Measurements from ENCODE around the gene TESPA1. TPM values are rescaled to one million over a fixed set of nuclear protein-coding genes. Genes with fewer than 3 reads are reported as not detected.

Gene TESPA1
- polyA plus RNA-seq, 1 of the 3 experiments (the other 2 are of a cell fraction) = not detected

- ChIA-PET CTCF (interaction anchor here (1.9 kb wide), 1 partner anchor 10 kb away, joined by 14 read pairs; no protein-coding TSS in a partner anchor), POLR2A (no interaction called here)
- Histone ChIP-seq H3K79me2 (ENCODE audit: insufficient read depth) (no peaks in the 10 kb centered on the region), H3K4me1 (ENCODE audit: control insufficient read depth in 1 of 2, insufficient read depth in 2 of 2, low read depth in 1 of 2, low read length in 1 of 2) (no peaks in the 10 kb centered on the region), H3K4me3 (ENCODE audit: low read depth in 2 of 2, low read length in 1 of 2) (no peak overlapping the region), H4K20me1 (ENCODE audit: insufficient read depth) (no peaks in the 10 kb centered on the region), H3K36me3 (replicated peaks in 1 of 2; ENCODE audit: control insufficient read depth in 1 of 2, insufficient read depth in 2 of 2, low read length in 1 of 2) (no peaks in the 10 kb centered on the region), H2AFZ (ENCODE audit: low read depth) (no peak overlapping the region), H3K9me3 (no peaks in the 10 kb centered on the region), H3K9me2 (no peaks in the 10 kb centered on the region), H3K4me2 (no peak overlapping the region), H3F3A (replicated peaks; ENCODE audit: insufficient read depth) (no peaks in the 10 kb centered on the region), H3K27ac (ENCODE audit: low read depth in 2 of 2, low read length in 1 of 2) (no peak overlapping the region), H3K9ac (no peak overlapping the region), H3K27me3 (ENCODE audit: insufficient read depth) (no peaks in the 10 kb centered on the region; the same call in 1 of the 2 replicates)
- 13% methylated on average over 2 of the region's 2 CpGs for WGBS (ENCODE audit: low lambda C conversion rate)
- no peak for TF ChIP-seq REST (IDR thresholded peaks at IDR 0.05; ENCODE audit: low read depth, low read length)
- no peak for TF ChIP-seq JUND (IDR thresholded peaks at IDR 0.05)
- no peak for TF ChIP-seq NFIC (IDR thresholded peaks at IDR 0.05; ENCODE audit: borderline replicate concordance)
- TF ChIP-seq EP300 (IDR thresholded peaks at IDR 0.05; ENCODE audit: borderline replicate concordance in 1 of 2, low read depth in 1 of 2, low read length in 1 of 2) = no peak
- no peak for TF ChIP-seq MEF2A (IDR thresholded peaks at IDR 0.05; ENCODE audit: borderline replicate concordance, low read depth)
- no peak for TF ChIP-seq EZH2phosphoT487 (IDR thresholded peaks at IDR 0.05; ENCODE audit: borderline replicate concordance, low read depth)
- TF ChIP-seq RCOR1 (IDR thresholded peaks at IDR 0.05; ENCODE audit: low read length) = no peak
- no peak for TF ChIP-seq TCF12 (IDR thresholded peaks at IDR 0.05)
- TF ChIP-seq FOXM1 (IDR thresholded peaks at IDR 0.05; ENCODE audit: low read depth) = no peak
- no peak for TF ChIP-seq FOSL2 (IDR thresholded peaks at IDR 0.05; ENCODE audit: borderline replicate concordance, low read depth)
- TF ChIP-seq TAF1 (IDR thresholded peaks at IDR 0.05; ENCODE audit: borderline replicate concordance, low read depth, low read length) = no peak
- no peak for DNase-seq
Measured at GRCh38 chr12:54983536-54984101, 943 bp downstream of the TESPA1 start.

DNA sequence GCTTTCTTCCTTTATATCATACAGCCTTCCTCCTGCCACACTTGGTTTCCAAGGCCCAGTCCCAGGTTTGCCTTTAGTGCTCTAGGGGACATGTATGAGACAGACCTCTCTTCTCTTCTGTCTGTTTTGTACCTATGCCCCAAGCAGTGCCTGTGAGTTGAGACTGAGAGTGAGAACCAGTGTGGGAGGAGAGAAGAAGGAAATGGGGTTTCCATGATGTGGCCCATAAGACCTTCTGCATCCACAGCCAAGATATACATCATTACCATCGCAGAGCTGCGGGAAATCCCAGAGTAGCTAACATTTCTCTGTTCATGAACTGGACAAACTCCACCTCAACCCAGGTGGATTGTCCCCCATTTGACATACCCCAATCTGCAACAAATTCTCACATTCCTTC, 2.8 kb downstream of the TESPA1 start:
- no peaks in the 10 kb centered on the region for H3K4me1 ChIP-seq (ENCODE audit: control insufficient read depth in 1 of 2, insufficient read depth in 2 of 2, low read depth in 1 of 2, low read length in 1 of 2)
- ChIA-PET CTCF (interaction anchor here (0.8 to 1.0 kb wide), 2 partner anchors 23 to 637 kb away, joined by 3 to 5 read pairs; no protein-coding TSS in a partner anchor), POLR2A (no interaction called here)
- H3K79me2 ChIP-seq (ENCODE audit: insufficient read depth) = no peaks in the 10 kb centered on the region
- peaks cover 2% of the 10 kb centered on the region; the same call in 1 of the 2 replicates for H3K27me3 ChIP-seq (ENCODE audit: insufficient read depth)
- no peak overlapping the region for H3K4me3 ChIP-seq (ENCODE audit: low read depth in 2 of 2, low read length in 1 of 2)
- no peaks in the 10 kb centered on the region for H3K9me2 ChIP-seq
- no peak for DNase-seq
- no peaks in the 10 kb centered on the region for H4K20me1 ChIP-seq (ENCODE audit: insufficient read depth)
- no peak overlapping the region for H3K4me2 ChIP-seq
- no peak overlapping the region for H2AFZ ChIP-seq (ENCODE audit: low read depth)
- H3K27ac ChIP-seq (ENCODE audit: low read depth in 2 of 2, low read length in 1 of 2) = no peak overlapping the region
- WGBS (ENCODE audit: low lambda C conversion rate) = 36% methylated on average over 2 of the region's 2 CpGs
- H3K9ac ChIP-seq = no peak overlapping the region
- H3F3A ChIP-seq (replicated peaks; ENCODE audit: insufficient read depth) = no peaks in the 10 kb centered on the region
- H3K36me3 ChIP-seq (replicated peaks in 1 of 2; ENCODE audit: control insufficient read depth in 1 of 2, insufficient read depth in 2 of 2, low read length in 1 of 2) = no peaks in the 10 kb centered on the region
- H3K9me3 ChIP-seq = no peaks in the 10 kb centered on the region
- TF ChIP-seq EP300 (IDR thresholded peaks at IDR 0.05; ENCODE audit: borderline replicate concordance in 1 of 2, low read depth in 1 of 2, low read length in 1 of 2) = no peak
- TF ChIP-seq REST (IDR thresholded peaks at IDR 0.05; ENCODE audit: low read depth, low read length) = no peak
- TF ChIP-seq, protein P1, sequence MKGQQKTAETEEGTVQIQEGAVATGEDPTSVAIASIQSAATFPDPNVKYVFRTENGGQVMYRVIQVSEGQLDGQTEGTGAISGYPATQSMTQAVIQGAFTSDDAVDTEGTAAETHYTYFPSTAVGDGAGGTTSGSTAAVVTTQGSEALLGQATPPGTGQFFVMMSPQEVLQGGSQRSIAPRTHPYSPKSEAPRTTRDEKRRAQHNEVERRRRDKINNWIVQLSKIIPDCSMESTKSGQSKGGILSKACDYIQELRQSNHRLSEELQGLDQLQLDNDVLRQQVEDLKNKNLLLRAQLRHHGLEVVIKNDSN (IDR thresholded peaks at IDR 0.05; ENCODE audit: borderline replicate concordance, low read depth) = no peak
- TF ChIP-seq MXI1 (IDR thresholded peaks at IDR 0.05; ENCODE audit: low read depth, low read length) = no peak
- no peak for TF ChIP-seq GATA2 (CRISPR knock-in tag; IDR thresholded peaks at IDR 0.05)
- TF ChIP-seq USF2 (IDR thresholded peaks at IDR 0.05; ENCODE audit: borderline replicate concordance, low read depth, low read length) = no peak
- TF ChIP-seq NRF1 (IDR thresholded peaks at IDR 0.05; ENCODE audit: low read depth, low read length) = no peak
